ENCODE results near the gene ISYNA1. TPM values are rescaled to one million over a fixed set of nuclear protein-coding genes. Genes with fewer than 3 reads are reported as not detected.

Gene ISYNA1
- total and polyA plus RNA-seq, 12 donors, result 3.2 to 313 (median 78.7) TPM

- H3K36me3 ChIP-seq (replicated peaks in 1 of 2), result peaks cover 0 to 9% of the 10 kb centered on the region in 2 donors
- no peak for TF ChIP-seq CTCF (IDR thresholded peaks at IDR 0.05)
- H3K4me1 ChIP-seq (replicated peaks in 1 of 2), result peaks cover 17 to 39% of the 10 kb centered on the region in 2 donors
- H3K27ac ChIP-seq, result peak overlapping the region in 4 of 5 donors; percentile 8 to 86 (median 57)
- H3K4me3 ChIP-seq, result no peak overlapping the region
- H3K27me3 ChIP-seq, result no peaks in the 10 kb centered on the region
- WGBS, 4 donors, result 47 to 62% (median 60%) methylated on average over 6 to 8 of the region's 8 CpGs
- DNase-seq, result peak in 4 of 7 donors; percentile 53 to 64 (median 59)
- H3K9me3 ChIP-seq (replicated peaks in 1 of 3), result no peaks in the 10 kb centered on the region
- intact Hi-C loops (cut with DNase I), result loop anchor here (5.0 to 10.0 kb wide), 2 partner anchors 104 to 382 kb away; no protein-coding TSS in a partner anchor
These were observed 35.2 kb upstream of the ISYNA1 start for GRCh38 chr19:18473003-18473705.

GRCh38 chr19:18470787-18471186, 32.9 kb upstream of the ISYNA1 start:
- Histone ChIP-seq H3K4me1 (replicated peaks in 1 of 2) (peaks cover 17 to 48% of the 10 kb centered on the region in 2 donors), H3K9me3 (replicated peaks in 1 of 3) (no peaks in the 10 kb centered on the region), H3K36me3 (replicated peaks in 1 of 2) (peaks cover 0 to 9% of the 10 kb centered on the region in 2 donors), H3K4me3 (no peak overlapping the region), H3K27ac (peak overlapping the region in 1 of 5 donors; percentile 3), H3K27me3 (no peaks in the 10 kb centered on the region)
- no peak for DNase-seq
- intact Hi-C loops (cut with DNase I), result loop anchor here (5.0 to 10.0 kb wide), 2 partner anchors 107 to 384 kb away; no protein-coding TSS in a partner anchor
- no peak for TF ChIP-seq POLR2A (IDR thresholded peaks at IDR 0.05)
- TF ChIP-seq CTCF (IDR thresholded peaks at IDR 0.05), result no peak
- 57 to 72% (median 61%) methylated on average over 1 to 2 of the region's 2 CpGs for WGBS, 4 donors

- peak; percentile 53 to 81 (median 64) for DNase-seq
- no peak for TF ChIP-seq POLR2A (IDR thresholded peaks at IDR 0.05)
- TF ChIP-seq CTCF (IDR thresholded peaks at IDR 0.05), result peak; percentile 52 to 80 (median 70)
These were observed 31.3 kb upstream of the ISYNA1 start for GRCh38 chr19:18469069-18469846.

GRCh38 chr19:18468517-18468916, 30.6 kb upstream of the ISYNA1 start:
- Histone ChIP-seq H3K36me3 (replicated peaks in 1 of 2) (peaks cover 0 to 16% of the 10 kb centered on the region in 2 donors), H3K27ac (no peak overlapping the region), H3K9me3 (replicated peaks in 1 of 3) (no peaks in the 10 kb centered on the region), H3K4me3 (no peak overlapping the region), H3K27me3 (no peaks in the 10 kb centered on the region), H3K4me1 (replicated peaks in 1 of 2) (peaks cover 19 to 53% of the 10 kb centered on the region in 2 donors)
- TF ChIP-seq POLR2A (IDR thresholded peaks at IDR 0.05) (no peak), CTCF (IDR thresholded peaks at IDR 0.05) (no peak)
- intact Hi-C loops (cut with DNase I), result loop anchor here (5.0 to 10.0 kb wide), 4 partner anchors 46 to 456 kb away; no protein-coding TSS in a partner anchor
- 63 to 95% (median 74%) methylated on average over 2 to 3 of the region's 3 CpGs for WGBS, 4 donors
- DNase-seq, result no peak

More at GRCh38 chr19:18469069-18469846, 31.3 kb upstream of the ISYNA1 start:
- Histone ChIP-seq H3K9me3 (replicated peaks in 1 of 3) (no peaks in the 10 kb centered on the region), H3K27ac (peak overlapping the region in 1 of 5 donors; percentile 3), H3K36me3 (replicated peaks in 1 of 2) (peaks cover 0 to 15% of the 10 kb centered on the region in 2 donors), H3K4me1 (replicated peaks in 1 of 2) (peaks cover 23 to 54% of the 10 kb centered on the region in 2 donors), H3K4me3 (no peak overlapping the region), H3K27me3 (no peaks in the 10 kb centered on the region)
- intact Hi-C loops (cut with DNase I), result loop anchor here (5.0 to 10.0 kb wide), 4 partner anchors 46 to 456 kb away; no protein-coding TSS in a partner anchor
- WGBS, 4 donors, result 73 to 83% (median 77%) methylated on average over 20 to 28 of the region's 28 CpGs

Measured in adrenal gland (tissue), 12 donors.